Fibroblast of peridontal ligament (primary cell): ENCODE measurements around the gene HSPA12A.
A peak's percentile ranks its signal among the peaks of the same experiment; 100 is the strongest.

ENCODE experiments used
- DNase-seq: peaks from one replicate; pipeline ENCODE4 v3.0.0-alpha.2; 2010; ENCODE audit errors: extremely low read depth

The HSPA12A gene

GRCh38 chr10:116743266-116744064, 1.1 kb upstream of the HSPA12A start:
- no peak for DNase-seq

- DNase-seq: no peak
These were observed 695 bp downstream of the HSPA12A start for GRCh38 chr10:116741391-116742351.

- DNase-seq: no peak
These were observed 1.4 kb downstream of the HSPA12A start for GRCh38 chr10:116740971-116741370.

- DNase-seq: no peak
These were observed 4.0 kb downstream of the HSPA12A start for GRCh38 chr10:116738339-116738738.

- DNase-seq: no peak
These were observed 4.6 kb downstream of the HSPA12A start for GRCh38 chr10:116737627-116738327.

- DNase-seq: peak; percentile 68
These were observed 8.8 kb downstream of the HSPA12A start for GRCh38 chr10:116733566-116733965.

GRCh38 chr10:116732573-116732972, 9.8 kb downstream of the HSPA12A start:
- no peak for DNase-seq

- no peak for DNase-seq
These were observed 11.7 kb downstream of the HSPA12A start for GRCh38 chr10:116730464-116731260.

GRCh38 chr10:116729243-116729642, 13.1 kb downstream of the HSPA12A start:
- DNase-seq: no peak

- peak; percentile 26 for DNase-seq
These were observed 13.8 kb downstream of the HSPA12A start for GRCh38 chr10:116728526-116729096.

GRCh38 chr10:116723428-116724281, 18.7 kb downstream of the HSPA12A start:
- DNase-seq: no peak

- no peak for DNase-seq
These were observed 19.5 kb downstream of the HSPA12A start for GRCh38 chr10:116722736-116723427.

- no peak for DNase-seq
These were observed 20.6 kb downstream of the HSPA12A start for GRCh38 chr10:116721547-116722392.

- DNase-seq: no peak
These were observed 21.5 kb downstream of the HSPA12A start for GRCh38 chr10:116720668-116721546.

- DNase-seq: no peak
These were observed 22.1 kb downstream of the HSPA12A start for GRCh38 chr10:116720241-116720643.

GRCh38 chr10:116719804-116720203, 22.6 kb downstream of the HSPA12A start:
- no peak for DNase-seq

GRCh38 chr10:116718058-116718457, 24.3 kb downstream of the HSPA12A start:
- DNase-seq: no peak
